AG04449 (cell line): ENCODE data around the gene C4BPA.

ENCODE experiments used
- CTCF ChIA-PET: fragments of 350-600 bp; formaldehyde crosslinking; extraction: SDS; loops from one replicate; lab custom pipeline; 2021; ENCODE audit warnings: antibody characterized with exemption; lab: Yijun Ruan, JAX
- POLR2A ChIA-PET: fragments of 400-600, 350-600 bp; formaldehyde crosslinking; extraction: SDS; loops from one replicate; lab custom pipeline; 2020; ENCODE audit warnings: antibody characterized with exemption, inconsistent platforms; lab: Yijun Ruan, JAX
- DNase-seq: peaks from one replicate; pipeline ENCODE4 v3.0.0-alpha.2; 2010; ENCODE audit warnings: low read depth, low spot score
- H3K4me3 ChIP-seq: 2 replicates; pipeline ENCODE4 v1.5.1; 2011; ENCODE audit warnings: low read depth, mild to moderate bottlenecking, control low read depth, low read length
- CTCF ChIP-seq: IDR thresholded peaks from one replicate; pipeline ENCODE4 v1.5.1; 2011; ENCODE audit warnings: mild to moderate bottlenecking, moderate library complexity, low read length, control low read depth, inconsistent platforms; ENCODE audit not compliant: insufficient read depth; ENCODE audit errors: missing control alignments

The C4BPA gene

GRCh38 chr1:207097871-207098324, 6.1 kb upstream of the C4BPA start:
- no peak overlapping the region for H3K4me3 ChIP-seq
- CTCF ChIA-PET: interaction anchor here (2.6 kb wide), 1 partner anchor 14 kb away, joined by 7 read pairs; no protein-coding TSS in a partner anchor
- TF ChIP-seq CTCF: no peak
- no peak for DNase-seq
- POLR2A ChIA-PET: no interaction called here

DNA sequence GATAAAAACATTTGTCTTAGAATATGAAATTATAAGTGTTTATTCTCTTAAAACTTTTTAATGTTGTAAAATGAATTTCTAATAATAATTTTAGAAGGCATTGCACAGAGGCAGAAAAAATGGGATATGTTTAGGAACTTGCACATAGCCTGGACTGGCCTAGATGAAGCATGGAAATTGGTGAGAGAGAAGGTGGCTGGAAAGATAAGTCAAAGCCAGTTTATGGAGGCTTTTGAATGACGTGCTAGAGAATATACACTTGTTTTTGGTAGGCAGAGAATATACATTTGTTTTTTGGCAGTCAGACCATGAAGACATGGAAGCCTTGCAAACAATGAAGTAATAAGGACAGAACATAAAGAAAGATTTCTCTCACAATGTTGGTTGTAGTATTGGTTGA, 2.3 kb upstream of the C4BPA start:
- POLR2A ChIA-PET: no interaction called here
- DNase-seq: no peak
- CTCF ChIA-PET: no interaction called here
- H3K4me3 ChIP-seq: no peak overlapping the region
- no peak for TF ChIP-seq CTCF

DNA sequence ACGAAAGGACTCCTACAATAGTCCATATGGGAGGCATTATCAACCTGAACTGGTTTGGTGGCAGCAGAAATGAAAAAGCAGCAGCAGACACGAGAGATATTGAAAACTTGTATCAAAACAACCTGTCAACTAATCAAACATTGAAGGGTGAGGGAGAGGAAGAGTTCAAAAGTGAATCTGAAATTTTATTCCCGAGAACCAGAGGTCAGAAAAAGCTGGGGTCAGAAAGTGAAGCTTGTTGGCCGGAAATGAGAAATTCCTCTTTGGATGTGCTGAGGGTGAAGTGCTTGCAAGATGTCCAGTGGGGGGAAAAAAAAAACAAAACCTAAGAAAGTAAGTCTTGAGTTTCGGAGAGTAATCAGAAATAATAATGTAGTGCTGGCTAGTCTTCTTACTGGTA, 1.9 kb upstream of the C4BPA start:
- ChIA-PET CTCF (no interaction called here), POLR2A (no interaction called here)
- no peak overlapping the region for H3K4me3 ChIP-seq
- DNase-seq: no peak
- TF ChIP-seq CTCF: no peak

- POLR2A ChIA-PET: no interaction called here
- CTCF ChIA-PET: no interaction called here
- DNase-seq: no peak
Measured at GRCh38 chr1:207102659-207103058, 1.4 kb upstream of the C4BPA start.

GRCh38 chr1:207109004-207109403, 5.0 kb downstream of the C4BPA start:
- ChIA-PET POLR2A (no interaction called here), CTCF (no interaction called here)
- H3K4me3 ChIP-seq: no peak overlapping the region
- no peak for TF ChIP-seq CTCF
- DNase-seq: no peak

More at GRCh38 chr1:207102659-207103058, 1.4 kb upstream of the C4BPA start:
- H3K4me3 ChIP-seq: no peak overlapping the region
- no peak for TF ChIP-seq CTCF

DNA sequence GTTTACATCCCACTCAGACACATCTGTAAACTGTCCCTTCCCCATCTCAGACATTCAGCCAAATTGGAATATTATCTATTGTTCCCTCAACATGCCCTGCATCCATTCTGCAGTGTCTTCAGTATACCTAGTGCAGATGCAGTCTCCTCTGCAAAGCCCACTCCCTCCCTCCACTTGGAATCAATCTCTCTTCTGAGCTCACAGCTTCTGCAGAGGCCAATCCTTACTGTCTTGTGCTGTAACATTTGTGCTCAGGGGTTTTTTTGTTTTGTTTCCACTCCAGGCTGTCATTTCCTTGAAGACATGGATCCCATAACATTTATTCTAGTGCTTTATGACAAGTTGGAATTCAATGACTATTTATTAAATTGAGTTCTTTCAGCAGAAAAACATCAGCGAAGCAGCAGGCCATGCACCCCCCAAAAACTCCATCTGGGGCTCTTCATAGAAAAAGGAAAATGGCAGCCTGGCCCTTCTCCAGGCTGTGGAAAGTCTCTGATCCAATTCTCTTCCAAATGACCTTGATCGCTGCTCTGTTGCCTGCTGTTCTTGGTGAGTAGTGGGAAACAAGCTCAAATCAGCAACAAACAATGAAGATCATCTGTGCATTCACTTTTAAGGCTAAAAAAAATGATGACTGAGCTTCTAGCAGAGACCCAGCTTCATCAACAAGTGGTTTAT, 8.7 kb downstream of the C4BPA start:
- TF ChIP-seq CTCF: no peak
- POLR2A ChIA-PET: no interaction called here
- CTCF ChIA-PET: no interaction called here
- DNase-seq: no peak
- no peak overlapping the region for H3K4me3 ChIP-seq
